ENCODE results near the gene DNM3.
"Not testable (repeated sequence)": the region's sequence is repeated elsewhere in the genome, so short reads cannot be mapped to it uniquely, and the experiment has no call there.

The DNM3 gene

DNA sequence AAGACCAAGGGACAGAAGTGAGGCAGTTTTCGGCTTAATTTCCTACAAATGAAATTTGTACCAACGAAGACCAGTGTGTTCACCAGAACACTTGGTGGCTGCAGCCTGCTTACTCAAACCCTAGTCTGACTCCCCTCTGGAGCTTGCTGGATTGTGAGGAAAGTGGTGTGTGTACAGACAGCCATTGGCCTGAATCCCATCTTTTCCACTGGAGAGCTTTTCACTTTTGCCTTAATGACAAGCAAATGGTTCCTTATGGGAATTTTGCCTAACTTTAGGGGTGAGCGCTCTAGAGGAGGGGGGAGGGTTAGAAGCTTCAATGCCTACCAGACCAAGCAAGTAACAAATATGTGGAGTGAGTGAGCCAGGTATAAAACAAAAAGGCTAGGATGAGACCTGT lies 42.5 kb upstream of the DNM3 start:
- TF ChIP-seq, protein P1, sequence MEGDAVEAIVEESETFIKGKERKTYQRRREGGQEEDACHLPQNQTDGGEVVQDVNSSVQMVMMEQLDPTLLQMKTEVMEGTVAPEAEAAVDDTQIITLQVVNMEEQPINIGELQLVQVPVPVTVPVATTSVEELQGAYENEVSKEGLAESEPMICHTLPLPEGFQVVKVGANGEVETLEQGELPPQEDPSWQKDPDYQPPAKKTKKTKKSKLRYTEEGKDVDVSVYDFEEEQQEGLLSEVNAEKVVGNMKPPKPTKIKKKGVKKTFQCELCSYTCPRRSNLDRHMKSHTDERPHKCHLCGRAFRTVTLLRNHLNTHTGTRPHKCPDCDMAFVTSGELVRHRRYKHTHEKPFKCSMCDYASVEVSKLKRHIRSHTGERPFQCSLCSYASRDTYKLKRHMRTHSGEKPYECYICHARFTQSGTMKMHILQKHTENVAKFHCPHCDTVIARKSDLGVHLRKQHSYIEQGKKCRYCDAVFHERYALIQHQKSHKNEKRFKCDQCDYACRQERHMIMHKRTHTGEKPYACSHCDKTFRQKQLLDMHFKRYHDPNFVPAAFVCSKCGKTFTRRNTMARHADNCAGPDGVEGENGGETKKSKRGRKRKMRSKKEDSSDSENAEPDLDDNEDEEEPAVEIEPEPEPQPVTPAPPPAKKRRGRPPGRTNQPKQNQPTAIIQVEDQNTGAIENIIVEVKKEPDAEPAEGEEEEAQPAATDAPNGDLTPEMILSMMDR (IDR thresholded peaks at IDR 0.05; ENCODE audit: insufficient read depth, missing control alignments) = no peak
- no peak for DNase-seq (ENCODE audit: insufficient read length, low spot score)
- FAIRE-seq = no peak

DNA sequence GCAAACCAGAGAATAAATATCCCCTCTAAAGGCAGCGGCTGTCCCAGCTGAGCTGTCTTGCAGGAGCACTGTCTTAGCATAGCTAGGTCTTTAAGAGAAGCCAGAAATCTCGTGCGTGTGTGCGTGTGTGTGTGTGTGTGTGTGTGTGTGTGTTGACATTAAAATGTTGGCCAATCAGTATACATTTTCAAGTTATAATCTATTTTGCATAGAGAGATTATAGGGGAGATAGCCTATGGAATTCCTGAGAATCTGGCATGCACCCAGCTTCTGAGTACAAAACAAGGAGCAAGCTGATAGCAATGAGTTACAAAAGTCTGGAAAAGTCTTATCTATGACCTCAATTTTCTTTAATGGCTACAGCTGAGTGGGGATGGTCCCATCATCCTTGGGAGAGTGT lies 42.1 kb upstream of the DNM3 start:
- FAIRE-seq = no peak

DNA sequence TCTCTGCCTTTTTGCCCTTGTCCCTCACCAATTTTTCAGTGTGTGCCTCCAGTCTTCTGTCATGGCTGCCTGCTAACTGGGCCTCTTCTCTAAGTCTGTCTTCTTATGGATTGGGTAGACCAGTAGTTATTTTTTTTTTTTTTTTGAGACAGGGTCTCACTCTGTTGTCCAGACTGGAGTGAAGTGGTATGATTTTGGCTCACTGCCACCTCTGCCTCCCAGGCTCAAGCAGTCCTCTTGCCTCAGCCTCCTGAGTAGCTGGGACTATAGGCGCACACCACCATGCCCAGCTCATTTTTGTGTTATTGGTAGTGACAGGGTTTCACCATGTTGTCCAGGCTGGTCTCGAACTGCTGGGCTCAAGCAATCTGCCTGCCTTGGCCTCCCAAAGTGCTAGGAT lies 41.6 kb upstream of the DNM3 start:
- FAIRE-seq = not testable (repeated sequence)

More for the DNA sequence above, 42.1 kb upstream of the DNM3 start:
- no peak for DNase-seq (ENCODE audit: insufficient read length, low spot score)
- TF ChIP-seq, protein P1 (IDR thresholded peaks at IDR 0.05; ENCODE audit: insufficient read depth, missing control alignments) = no peak

DNA sequence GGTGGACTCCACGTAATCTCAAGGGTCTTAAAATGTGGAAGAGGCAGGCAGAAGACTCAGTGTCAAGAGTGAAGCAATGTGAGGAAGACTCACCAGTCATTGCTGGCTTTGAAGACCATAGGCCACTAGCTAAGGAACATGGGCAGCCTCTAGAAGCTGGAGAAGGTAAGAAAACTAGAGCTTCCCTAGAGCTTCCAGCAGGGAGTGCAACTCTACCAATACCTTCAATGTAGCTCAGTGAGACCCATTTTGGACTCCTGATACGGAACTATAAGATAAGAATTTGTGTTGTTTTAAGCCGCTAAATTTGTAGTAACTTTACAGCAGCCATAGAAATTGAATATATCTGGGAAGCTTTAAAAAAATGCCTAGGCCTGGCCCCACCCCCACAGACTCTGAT lies 41.0 kb upstream of the DNM3 start:
- FAIRE-seq = no peak
- DNase-seq (ENCODE audit: insufficient read length, low spot score) = no peak
- TF ChIP-seq, protein P1 (IDR thresholded peaks at IDR 0.05; ENCODE audit: insufficient read depth, missing control alignments) = no peak

More for the DNA sequence above, 41.6 kb upstream of the DNM3 start:
- not testable (repeated sequence) for DNase-seq (ENCODE audit: insufficient read length, low spot score)

DNA sequence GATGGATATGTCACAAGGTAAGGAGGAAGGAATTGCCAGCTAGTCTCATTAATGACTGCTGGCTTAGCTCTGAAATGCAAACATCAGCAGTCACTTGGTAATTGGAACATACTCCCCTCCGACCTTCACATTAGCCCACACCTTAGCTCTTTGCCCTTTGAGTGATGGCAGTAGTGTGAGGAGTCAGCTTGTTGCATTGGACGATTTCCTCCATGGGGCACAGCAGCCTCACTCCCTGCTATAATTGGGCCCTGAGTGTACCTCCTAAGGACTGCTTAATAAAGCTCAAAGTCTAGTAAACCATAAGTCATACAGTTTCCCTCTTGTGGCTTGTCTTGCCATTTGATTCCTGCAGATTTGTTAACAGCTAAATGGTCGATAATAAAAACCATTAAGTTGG lies 40.4 kb upstream of the DNM3 start:
- TF ChIP-seq, protein P1 (IDR thresholded peaks at IDR 0.05; ENCODE audit: insufficient read depth, missing control alignments) = no peak
- no peak for FAIRE-seq
- DNase-seq (ENCODE audit: insufficient read length, low spot score) = no peak

DNA sequence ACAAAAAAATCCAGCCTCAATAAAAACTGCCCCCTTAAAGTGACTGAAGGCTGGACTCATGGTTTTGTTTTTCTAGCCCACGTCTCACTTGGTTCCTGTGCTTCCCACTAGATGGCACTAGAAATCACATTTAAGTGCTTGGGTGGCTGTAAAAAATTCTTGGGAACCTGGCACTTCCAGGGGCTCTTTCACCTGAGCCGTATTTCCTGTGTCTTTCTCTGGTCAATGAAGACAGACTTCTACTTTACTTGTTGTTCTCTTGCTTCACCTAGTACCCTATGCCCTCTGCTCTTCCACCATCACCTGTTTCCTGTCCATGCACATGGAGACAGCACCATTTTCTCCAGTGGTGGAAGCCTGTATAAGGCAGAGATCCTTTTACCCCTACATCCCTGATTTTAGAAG lies 39.8 kb upstream of the DNM3 start:
- TF ChIP-seq, protein P1 (IDR thresholded peaks at IDR 0.05; ENCODE audit: insufficient read depth, missing control alignments) = peak; percentile 89
- peak; percentile 25 for FAIRE-seq

DNA sequence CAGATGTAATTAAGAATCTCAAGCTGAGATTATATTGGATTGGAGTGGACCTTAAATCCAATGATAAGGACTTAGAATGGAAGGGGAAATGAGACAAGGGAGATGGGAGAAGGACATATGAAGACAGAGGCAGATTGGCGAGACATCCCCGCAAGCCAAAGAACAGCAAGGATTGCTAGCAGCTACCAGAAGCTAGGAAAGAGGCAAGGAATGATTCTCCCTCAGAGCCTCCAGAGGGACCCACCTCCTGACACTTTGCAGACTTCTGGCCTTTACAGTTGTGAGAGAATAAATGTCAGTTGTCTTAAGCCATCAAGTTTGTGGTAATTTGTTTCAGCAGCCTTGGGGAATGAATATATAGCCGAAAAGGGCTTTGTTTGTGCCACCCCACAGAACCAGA lies 39.1 kb upstream of the DNM3 start:
- TF ChIP-seq, protein P1 (IDR thresholded peaks at IDR 0.05; ENCODE audit: insufficient read depth, missing control alignments) = no peak
- FAIRE-seq (no peak), DNase-seq (ENCODE audit: insufficient read length, low spot score) (no peak)

More for the DNA sequence above, 39.8 kb upstream of the DNM3 start:
- peak; percentile 41 for DNase-seq (ENCODE audit: insufficient read length, low spot score)

DNA sequence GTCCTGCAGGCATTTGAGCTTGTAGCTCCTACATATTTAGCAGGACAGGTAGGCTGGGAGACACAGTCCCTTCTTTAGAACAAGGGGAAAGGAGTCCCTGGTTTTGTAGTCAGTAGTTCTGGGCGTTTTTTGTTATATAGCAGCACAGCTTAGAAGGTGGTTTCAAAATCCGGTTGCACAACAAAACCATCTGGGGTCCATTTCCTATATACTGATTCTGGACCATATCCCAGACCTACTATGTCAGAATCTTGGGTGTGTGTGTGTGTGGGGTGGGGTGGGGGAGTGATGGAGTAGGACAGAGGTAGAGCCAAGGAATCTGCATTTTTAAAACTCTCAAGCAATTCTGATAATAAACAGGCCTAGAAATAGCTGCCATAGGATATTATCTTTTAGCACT lies 38.3 kb upstream of the DNM3 start:
- no peak for FAIRE-seq
- no peak for DNase-seq (ENCODE audit: insufficient read length, low spot score)
- TF ChIP-seq, protein P1 (IDR thresholded peaks at IDR 0.05; ENCODE audit: insufficient read depth, missing control alignments) = no peak

Measured in D721Med (cell line).